22Rv1 (cell line): ENCODE data around the gene SYNC.

Experiments
- H3K27ac ChIP-seq: fragments of 450-650 bp; 2 replicates; pipeline ENCODE4 v1.5.1; 2017
- ZFX ChIP-seq: fragments of 450-650 bp; IDR thresholded peaks from 2 replicates; pipeline ENCODE4 v1.6.1; 2017; ENCODE audit warnings: antibody characterized with exemption, borderline replicate concordance
- TF ChIP-seq, protein P1 (sequence below): fragments of 450-650 bp; IDR thresholded peaks from 2 replicates; pipeline ENCODE4 v1.5.1; 2017; ENCODE audit warnings: mild to moderate bottlenecking

The SYNC gene

DNA sequence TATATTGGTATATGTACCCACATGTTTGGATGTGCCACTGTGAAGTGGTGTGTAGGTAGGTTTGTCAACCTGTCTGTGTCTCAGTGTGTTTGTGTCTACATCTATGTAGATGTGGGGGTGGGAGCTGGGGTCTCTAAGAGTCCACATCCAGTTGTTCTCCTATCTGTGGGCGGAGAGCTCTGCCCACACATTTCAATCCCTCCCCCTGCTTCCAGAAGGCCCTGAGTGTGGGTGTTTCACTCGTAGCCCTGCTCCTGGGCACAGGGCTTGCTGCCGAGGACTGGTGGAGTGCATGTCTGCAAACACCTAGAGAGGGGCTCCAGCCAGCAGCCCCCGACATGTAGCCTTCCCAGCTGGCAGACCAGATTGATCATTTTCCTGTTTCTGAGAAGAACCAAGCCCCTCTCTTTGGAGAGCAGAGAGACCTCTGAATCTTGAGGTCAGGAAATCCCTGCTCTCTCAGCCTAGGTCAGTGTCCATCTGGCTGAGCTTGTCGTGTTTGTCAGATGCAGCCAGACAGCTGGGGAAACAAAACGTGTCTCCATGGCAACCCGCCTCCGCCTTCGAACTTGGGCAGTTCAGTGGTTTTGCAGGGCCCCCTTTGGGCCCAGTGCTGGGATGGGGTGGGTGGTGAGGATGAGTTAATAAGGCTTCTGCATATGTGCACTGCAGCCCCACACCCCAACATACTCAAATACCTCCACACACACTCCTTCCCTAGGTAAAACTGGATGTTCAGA, 31.2 kb upstream of the SYNC start:
- no peak for TF ChIP-seq ZFX
- TF ChIP-seq, protein P1, sequence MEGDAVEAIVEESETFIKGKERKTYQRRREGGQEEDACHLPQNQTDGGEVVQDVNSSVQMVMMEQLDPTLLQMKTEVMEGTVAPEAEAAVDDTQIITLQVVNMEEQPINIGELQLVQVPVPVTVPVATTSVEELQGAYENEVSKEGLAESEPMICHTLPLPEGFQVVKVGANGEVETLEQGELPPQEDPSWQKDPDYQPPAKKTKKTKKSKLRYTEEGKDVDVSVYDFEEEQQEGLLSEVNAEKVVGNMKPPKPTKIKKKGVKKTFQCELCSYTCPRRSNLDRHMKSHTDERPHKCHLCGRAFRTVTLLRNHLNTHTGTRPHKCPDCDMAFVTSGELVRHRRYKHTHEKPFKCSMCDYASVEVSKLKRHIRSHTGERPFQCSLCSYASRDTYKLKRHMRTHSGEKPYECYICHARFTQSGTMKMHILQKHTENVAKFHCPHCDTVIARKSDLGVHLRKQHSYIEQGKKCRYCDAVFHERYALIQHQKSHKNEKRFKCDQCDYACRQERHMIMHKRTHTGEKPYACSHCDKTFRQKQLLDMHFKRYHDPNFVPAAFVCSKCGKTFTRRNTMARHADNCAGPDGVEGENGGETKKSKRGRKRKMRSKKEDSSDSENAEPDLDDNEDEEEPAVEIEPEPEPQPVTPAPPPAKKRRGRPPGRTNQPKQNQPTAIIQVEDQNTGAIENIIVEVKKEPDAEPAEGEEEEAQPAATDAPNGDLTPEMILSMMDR, result no peak
- no peak overlapping the region for H3K27ac ChIP-seq

DNA sequence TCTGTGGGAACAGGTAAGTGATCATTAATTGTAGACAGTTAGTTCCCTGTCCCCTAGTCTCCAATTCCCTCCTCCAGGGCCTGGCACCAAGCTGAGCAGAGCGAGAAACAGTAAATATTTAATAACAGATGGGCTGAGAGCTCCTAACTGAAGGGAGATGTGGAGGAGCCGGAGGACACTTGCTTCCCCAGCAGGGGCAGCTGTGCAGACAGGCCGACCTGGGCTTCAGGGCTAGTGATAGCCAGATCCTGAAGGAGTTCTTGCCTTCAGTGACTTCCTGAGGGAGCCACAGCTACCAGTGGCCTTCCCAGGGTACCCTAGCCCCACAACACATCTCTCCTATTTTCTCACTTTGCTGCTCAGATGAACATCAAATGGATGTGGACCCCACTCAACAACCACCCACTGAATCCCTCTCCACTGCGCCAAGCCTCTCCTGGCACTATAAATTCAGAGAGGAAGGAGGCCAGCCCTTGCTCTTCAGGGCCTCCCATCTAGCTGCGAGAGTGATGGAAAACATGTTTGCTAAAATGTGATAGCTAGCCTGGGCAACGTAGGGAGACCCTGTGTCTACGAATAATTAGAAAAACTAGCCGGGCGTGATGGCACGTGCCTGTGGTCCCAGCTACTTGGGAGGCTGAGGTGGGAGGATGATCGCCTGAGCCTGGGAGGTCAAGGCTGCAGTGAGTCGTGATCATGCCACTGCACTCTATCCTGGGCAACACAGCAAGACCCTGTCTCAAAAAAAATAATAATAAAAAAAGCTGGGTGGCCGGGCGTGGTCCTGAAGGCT, 26.9 kb upstream of the SYNC start:
- H3K27ac ChIP-seq, result no peak overlapping the region

DNA sequence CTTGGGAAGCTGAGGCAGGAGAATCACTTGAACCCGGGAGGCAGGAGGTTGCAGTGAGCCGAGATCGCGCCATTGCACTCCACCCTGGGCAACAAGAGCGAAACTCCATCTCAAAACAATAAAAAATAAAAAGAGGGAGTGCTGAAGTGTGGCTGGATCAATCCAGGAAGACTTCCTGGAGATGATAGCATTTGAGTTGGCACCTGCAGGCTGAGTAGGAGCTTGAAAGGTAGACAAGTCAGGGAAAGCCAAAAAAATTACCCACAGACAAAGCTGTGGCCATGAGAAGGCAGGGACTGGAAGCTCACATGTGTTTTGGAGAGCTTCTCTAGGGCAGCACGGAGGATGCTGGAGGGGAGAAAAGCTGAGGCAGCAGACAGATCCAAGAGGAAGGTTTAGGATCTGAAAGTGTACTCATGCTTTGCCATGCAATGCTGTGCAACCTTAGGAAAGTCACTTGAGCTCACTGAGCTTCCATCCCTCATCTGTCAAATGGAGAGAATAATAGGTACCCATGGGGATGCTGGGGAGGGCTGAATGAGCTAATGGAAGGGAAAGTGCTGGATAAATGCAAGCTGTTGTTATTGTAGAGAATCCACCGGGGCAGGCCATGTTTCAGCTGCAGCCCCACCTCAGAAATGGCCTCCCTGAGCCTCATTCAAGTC, 26.0 kb upstream of the SYNC start:
- no peak for TF ChIP-seq ZFX
- TF ChIP-seq, protein P1, result no peak
- no peak overlapping the region for H3K27ac ChIP-seq

More for the DNA sequence above, 26.9 kb upstream of the SYNC start:
- TF ChIP-seq, protein P1, result no peak
- no peak for TF ChIP-seq ZFX

DNA sequence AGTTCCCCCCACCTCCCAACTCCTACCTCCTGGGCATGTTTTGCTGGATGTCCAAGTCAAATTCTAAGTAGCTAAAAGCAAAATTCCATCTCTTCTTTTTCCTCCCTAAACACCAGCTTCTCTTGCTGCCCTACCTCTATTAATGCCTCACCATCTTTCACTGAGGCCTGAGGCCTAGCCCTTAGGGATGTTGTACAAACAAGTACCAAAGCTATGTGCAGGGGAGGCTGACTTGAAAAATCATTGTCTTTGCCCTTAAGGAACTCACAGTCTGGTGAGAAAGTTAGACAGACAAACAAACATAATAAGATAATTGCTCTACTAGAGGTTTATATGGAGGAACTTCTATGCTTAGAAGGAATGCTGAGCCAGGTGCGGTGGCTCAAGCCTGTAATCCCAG, 25.3 kb upstream of the SYNC start:
- TF ChIP-seq, protein P1, result no peak
- no peak for TF ChIP-seq ZFX
- H3K27ac ChIP-seq, result no peak overlapping the region

DNA sequence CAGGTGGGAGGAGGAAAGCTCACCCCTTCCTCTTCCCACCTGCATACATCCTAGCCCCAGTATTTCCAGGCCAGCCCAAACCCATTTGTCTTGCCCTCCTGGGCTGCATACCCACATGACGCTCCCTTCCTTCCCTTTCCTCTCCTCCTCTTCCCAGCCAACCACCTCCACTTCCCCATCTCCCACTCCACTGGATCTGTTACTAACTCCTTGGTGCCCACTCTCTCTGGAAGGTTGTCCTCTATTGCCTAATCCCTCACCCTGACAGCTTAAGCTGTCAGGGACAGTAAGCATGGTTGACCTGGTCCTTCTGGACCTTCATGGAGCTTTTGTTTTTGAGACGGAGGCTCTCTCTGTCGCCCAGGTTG, 23.0 kb upstream of the SYNC start:
- H3K27ac ChIP-seq, result 0 out of 2 replicates have a peak overlapping the region, but pooled peaks have one; percentile 7
- TF ChIP-seq, protein P1, result no peak
- no peak for TF ChIP-seq ZFX

DNA sequence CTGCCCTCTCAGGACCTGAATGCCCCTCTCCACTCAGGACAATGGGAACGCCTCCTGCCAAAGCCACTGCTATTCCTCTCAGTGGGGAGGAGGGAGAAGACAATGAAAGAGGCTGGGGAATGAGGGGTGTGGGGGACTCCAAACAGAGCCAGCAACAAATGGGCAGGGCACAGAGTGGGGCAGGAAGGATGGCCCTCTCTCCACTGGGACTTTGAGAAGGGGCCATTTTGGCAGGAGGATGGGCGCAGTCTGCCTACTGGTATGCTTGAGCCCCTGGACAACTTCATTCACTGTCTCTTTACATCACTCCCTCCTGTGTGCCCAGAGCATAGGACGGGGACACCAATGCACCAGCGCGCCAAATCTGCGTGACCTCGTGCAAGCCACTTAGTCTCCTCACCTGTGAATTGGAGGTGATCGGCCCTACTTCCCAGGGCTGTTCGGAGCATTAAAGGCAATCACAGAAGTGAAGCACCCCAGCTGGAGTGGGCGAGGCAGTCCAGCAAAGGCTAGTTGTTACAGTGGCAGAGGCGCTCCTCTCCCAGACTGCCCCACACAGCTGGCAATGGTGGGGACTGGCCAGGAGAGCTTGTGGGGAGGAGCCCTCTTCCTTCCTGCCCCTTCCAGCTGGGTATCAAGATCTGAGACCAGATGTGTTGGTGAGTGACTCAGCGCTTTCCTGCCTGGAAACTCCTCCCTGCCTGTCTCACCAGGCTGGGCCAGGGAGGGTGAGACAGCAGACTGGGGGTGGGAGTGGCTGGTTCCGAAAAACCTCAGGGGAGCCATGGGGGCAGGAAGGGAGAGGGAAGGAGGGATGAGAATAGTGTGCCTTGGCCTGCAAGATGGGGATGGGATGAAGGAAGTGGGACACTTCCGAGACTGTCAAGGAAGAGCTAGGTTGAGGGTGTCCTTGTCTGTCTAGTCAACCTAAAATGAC, 22.4 kb upstream of the SYNC start:
- 0 out of 2 replicates have a peak overlapping the region, but pooled peaks have one; percentile 7 for H3K27ac ChIP-seq
- no peak for TF ChIP-seq ZFX
- TF ChIP-seq, protein P1, result no peak
